Vagina (tissue), 2 donors: ENCODE data around the gene TMED9. TPM values are rescaled to one million over a fixed set of nuclear protein-coding genes. Genes with fewer than 3 reads are reported as not detected.
A peak's percentile ranks its signal among the peaks of the same experiment; 100 is the strongest.
"Not testable (repeated sequence)": the region's sequence is repeated elsewhere in the genome, so short reads cannot be mapped to it uniquely, and the experiment has no call there.

Experiments used
- DNase-seq, 2 donors: peaks; one replicate each; pipeline ENCODE4 v3.0.0-alpha.2; 2017; ENCODE audit errors: extremely low spot score in 2 of 2
- H3K27ac ChIP-seq: fragments of 200-600 bp; sonication (generic); one replicate; pipeline ENCODE4 v1.5.1; 2019
- H3K27me3 ChIP-seq: fragments of 200-600 bp; sonication (generic); one replicate; pipeline ENCODE4 v1.5.1; 2019
- H3K36me3 ChIP-seq, 2 donors: fragments of 200-600 bp; sonication (generic); one replicate each; pipeline ENCODE4 v1.5.1; 2017 to 2019
- H3K4me1 ChIP-seq: fragments of 200-600 bp; sonication (generic); one replicate; pipeline ENCODE4 v1.5.1; 2019
- H3K4me3 ChIP-seq, 2 donors: fragments of 200-600 bp; sonication (generic); 1 replicate in 1 of 2; 2 replicates in 1 of 2; pipeline ENCODE4 v1.5.1; 2016 to 2019
- H3K9me3 ChIP-seq: fragments of 200-600 bp; sonication (generic); one replicate; pipeline ENCODE4 v1.5.1; 2019
- POLR2A ChIP-seq, 2 donors: fragments of 450-650 bp; IDR thresholded peaks; one replicate each; pipeline ENCODE4 v1.6.1; 2017; ENCODE audit warnings: antibody characterized with exemption in 2 of 2, mild to moderate bottlenecking in 2 of 2, moderate library complexity in 2 of 2
- POLR2AphosphoS5 ChIP-seq, 2 donors: sonication (generic); formaldehyde crosslinking; IDR thresholded peaks; one replicate each; pipeline ENCODE4 v1.9.0; 2017; ENCODE audit warnings: antibody characterized with exemption in 2 of 2, mild to moderate bottlenecking in 2 of 2, low read depth in 1 of 2; ENCODE audit not compliant: insufficient read depth in 1 of 2
- intact Hi-C: fragments of 100-400 bp; cut with DNase I; formaldehyde crosslinking; loops from one replicate; pipeline ENCODE4 v1.15.1; 2023
- total RNA-seq: library from RNA; depleted of rRNA; stranded (reverse); fragments of >200 nt; gene quantifications from one replicate; pipeline ENCODE4 v1.2.3, GENCODE V29; 2016
- TF ChIP-seq, protein P1 (sequence below), 3 experiments: fragments of 450-650 bp in 2 of 3; fragments of 200-600 bp in 1 of 3; sonication (generic) in 1 of 3; IDR thresholded peaks; one replicate each; pipeline ENCODE4 v1.5.1; 2017 to 2019; ENCODE audit warnings: antibody characterized with exemption in 3 of 3, mild to moderate bottlenecking in 2 of 3, moderate library complexity in 2 of 3

TMED9 gene
- total RNA-seq, 1 donor from 2014 or later = 83.7 TPM

DNA sequence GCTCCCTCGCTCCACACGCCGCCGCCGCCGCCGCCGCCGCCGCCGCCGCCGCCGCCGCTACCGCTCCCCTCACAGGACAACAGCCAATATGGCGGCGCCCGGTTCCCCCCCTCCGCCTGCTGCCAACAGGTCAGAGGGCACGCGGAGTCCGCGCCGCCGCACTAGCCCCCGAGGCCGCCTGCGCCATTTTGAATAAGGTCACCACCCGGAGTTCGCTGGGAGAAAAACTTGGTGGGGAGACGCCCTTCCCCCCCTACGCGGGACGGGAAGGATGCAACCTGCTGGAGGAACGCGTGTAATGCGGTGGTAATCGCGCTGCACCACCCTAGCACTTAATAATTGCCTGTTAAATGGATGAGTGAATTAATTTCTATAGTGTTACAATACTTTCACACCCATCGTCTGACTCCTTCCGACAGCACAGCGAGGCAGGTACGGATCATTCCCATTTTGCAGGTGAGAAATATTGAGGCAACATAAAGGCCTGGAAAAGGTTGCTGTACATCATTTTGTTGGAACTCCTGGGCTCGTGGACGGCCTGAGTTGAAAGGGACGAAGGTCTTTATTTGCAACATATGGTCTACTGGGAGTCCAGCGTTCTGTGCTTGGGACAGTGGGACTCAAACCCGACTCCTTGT lies 37.4 kb upstream of the TMED9 start, which contains the start of gene FAM193B:
FAM193B (minus strand) TSS at position 90 of the 638 bp plus-strand sequence. CDS start 105 bp downstream, outside the sequence.
- DNase-seq = no peak
- Histone ChIP-seq H3K4me1 (peaks cover 37% of the 10 kb centered on the region), H3K4me3 (peak within 1 kb of the TSS; percentile 92 to 93), H3K27ac (peak within 1 kb of the TSS; percentile 86), H3K36me3 (peaks cover 0 to 3% of the 10 kb centered on the region in 2 donors), H3K27me3 (no peaks in the 10 kb centered on the region), H3K9me3 (no peaks in the 10 kb centered on the region)
- intact Hi-C loops = no loop called here
- peak; percentile 61 to 87 for TF ChIP-seq POLR2AphosphoS5 (IDR thresholded peaks at IDR 0.05; ENCODE audit: insufficient read depth in 1 of 2, low read depth in 1 of 2)
- TF ChIP-seq, protein P1, sequence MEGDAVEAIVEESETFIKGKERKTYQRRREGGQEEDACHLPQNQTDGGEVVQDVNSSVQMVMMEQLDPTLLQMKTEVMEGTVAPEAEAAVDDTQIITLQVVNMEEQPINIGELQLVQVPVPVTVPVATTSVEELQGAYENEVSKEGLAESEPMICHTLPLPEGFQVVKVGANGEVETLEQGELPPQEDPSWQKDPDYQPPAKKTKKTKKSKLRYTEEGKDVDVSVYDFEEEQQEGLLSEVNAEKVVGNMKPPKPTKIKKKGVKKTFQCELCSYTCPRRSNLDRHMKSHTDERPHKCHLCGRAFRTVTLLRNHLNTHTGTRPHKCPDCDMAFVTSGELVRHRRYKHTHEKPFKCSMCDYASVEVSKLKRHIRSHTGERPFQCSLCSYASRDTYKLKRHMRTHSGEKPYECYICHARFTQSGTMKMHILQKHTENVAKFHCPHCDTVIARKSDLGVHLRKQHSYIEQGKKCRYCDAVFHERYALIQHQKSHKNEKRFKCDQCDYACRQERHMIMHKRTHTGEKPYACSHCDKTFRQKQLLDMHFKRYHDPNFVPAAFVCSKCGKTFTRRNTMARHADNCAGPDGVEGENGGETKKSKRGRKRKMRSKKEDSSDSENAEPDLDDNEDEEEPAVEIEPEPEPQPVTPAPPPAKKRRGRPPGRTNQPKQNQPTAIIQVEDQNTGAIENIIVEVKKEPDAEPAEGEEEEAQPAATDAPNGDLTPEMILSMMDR (IDR thresholded peaks at IDR 0.05) = no peak
- TF ChIP-seq POLR2A (IDR thresholded peaks at IDR 0.05) = no peak

DNA sequence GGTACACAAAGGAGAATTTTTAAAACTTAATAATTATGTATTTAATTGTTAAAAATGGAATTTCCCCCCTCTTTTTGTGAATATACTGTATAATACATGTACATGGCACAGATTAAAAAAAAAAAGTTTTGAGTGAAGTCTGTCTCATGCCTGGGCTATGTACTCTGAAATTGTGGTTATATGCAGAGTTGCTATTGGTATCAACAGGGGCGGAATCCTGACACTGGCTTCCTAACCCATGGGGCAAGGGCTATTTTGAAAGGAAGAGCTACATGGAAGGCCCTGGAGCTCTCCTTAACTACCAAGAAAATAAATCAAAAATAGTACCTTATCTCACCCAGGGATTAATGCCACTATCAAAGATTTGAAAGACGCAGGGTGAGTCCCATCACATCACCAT lies 36.8 kb upstream of the TMED9 start:
- Histone ChIP-seq H3K4me1 (peaks cover 33% of the 10 kb centered on the region), H3K27me3 (no peaks in the 10 kb centered on the region), H3K27ac (no peak overlapping the region), H3K9me3 (no peaks in the 10 kb centered on the region), H3K36me3 (peaks cover 0 to 3% of the 10 kb centered on the region in 2 donors), H3K4me3 (peak overlapping the region in 1 of 2 donors; percentile 93)
- intact Hi-C loops = no loop called here
- TF ChIP-seq POLR2AphosphoS5 (IDR thresholded peaks at IDR 0.05; ENCODE audit: insufficient read depth in 1 of 2, low read depth in 1 of 2) (no peak), POLR2A (IDR thresholded peaks at IDR 0.05) (no peak)
- TF ChIP-seq, protein P1 (IDR thresholded peaks at IDR 0.05) = no peak
- no peak for DNase-seq

DNA sequence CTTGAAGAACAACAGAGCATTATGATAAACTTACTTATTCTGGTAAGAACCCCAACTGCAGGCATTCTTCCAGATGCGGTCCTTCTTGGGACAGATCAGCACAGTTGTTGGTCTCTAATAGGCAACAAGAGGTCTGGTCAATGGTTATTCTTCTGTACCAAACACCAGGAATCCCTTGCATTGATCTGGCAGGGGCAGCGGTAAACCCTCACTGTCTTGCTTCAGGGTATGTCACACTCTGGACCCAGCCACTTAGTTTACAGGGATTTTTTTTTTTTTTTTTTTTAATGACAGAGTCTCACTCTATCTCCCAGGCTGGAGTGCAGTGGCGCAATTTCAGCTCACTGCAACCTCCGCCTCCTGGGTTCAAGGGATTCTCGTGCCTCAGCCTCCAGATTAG lies 36.3 kb upstream of the TMED9 start:
- no peak overlapping the region for H3K27ac ChIP-seq
- no peak for DNase-seq
- H3K4me3 ChIP-seq = no peak overlapping the region
- no peaks in the 10 kb centered on the region for H3K27me3 ChIP-seq
- peaks cover 28% of the 10 kb centered on the region for H3K4me1 ChIP-seq
- peaks cover 0 to 1% of the 10 kb centered on the region in 2 donors for H3K36me3 ChIP-seq
- intact Hi-C loops = no loop called here
- TF ChIP-seq POLR2A (IDR thresholded peaks at IDR 0.05) (no peak), POLR2AphosphoS5 (IDR thresholded peaks at IDR 0.05; ENCODE audit: insufficient read depth in 1 of 2, low read depth in 1 of 2) (no peak)
- TF ChIP-seq, protein P1 (IDR thresholded peaks at IDR 0.05) = no peak
- no peaks in the 10 kb centered on the region for H3K9me3 ChIP-seq

DNA sequence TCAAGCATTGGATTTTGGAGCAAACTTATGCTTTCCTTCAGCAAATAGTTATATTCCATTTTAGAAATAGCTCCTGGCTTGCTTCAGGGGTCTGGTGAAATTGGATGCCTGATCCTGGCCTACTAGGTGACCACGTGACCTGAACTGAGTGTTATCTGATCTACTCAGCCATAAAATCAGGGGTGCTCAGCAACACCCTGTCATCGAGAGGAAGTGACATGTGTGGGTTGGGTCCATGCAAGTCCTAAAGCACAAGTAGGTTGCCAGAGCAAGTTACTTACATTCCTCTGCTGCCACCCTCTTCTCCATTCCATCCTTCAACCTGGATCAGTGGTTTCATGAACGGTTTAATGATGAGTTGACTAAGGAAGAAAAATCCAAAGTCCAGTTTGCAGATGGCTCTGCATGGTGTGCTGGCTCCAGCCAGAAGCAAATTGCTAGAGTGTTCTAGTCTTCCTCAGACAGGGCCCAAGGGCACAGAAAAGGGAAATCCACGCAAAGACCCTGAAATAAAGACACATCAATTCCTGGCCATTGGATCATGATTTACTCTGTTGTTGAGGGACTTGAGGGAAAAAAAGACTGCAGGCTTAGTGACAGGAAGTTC lies 34.9 kb upstream of the TMED9 start:
- Histone ChIP-seq H3K27me3 (no peaks in the 10 kb centered on the region), H3K9me3 (no peaks in the 10 kb centered on the region), H3K36me3 (no peaks in the 10 kb centered on the region), H3K4me3 (no peak overlapping the region), H3K27ac (no peak overlapping the region), H3K4me1 (peaks cover 24% of the 10 kb centered on the region)
- intact Hi-C loops = no loop called here
- TF ChIP-seq, protein P1 (IDR thresholded peaks at IDR 0.05) = no peak
- TF ChIP-seq POLR2A (IDR thresholded peaks at IDR 0.05) (no peak), POLR2AphosphoS5 (IDR thresholded peaks at IDR 0.05; ENCODE audit: insufficient read depth in 1 of 2, low read depth in 1 of 2) (no peak)
- no peak for DNase-seq

DNA sequence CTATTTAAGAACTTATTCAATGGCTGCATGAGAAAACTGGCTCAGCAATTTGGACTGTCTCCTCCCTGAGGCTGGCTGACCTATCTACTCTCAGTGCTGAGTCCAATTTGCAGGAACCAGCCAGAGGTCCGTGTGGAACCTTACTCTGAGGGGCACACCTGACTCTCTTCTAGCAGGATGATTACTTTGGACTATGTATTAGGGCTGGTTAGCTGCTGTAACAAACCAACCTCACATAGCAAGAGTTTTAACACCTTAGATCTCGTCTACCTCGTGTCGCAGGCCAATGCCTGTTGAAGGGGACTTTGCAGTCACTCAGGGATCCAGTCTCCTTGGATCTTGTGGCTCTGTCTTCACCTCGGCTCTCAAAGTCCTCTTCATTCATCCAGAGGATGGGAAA lies 34.2 kb upstream of the TMED9 start:
- intact Hi-C loops = no loop called here
- TF ChIP-seq, protein P1 (IDR thresholded peaks at IDR 0.05) = no peak

DNA sequence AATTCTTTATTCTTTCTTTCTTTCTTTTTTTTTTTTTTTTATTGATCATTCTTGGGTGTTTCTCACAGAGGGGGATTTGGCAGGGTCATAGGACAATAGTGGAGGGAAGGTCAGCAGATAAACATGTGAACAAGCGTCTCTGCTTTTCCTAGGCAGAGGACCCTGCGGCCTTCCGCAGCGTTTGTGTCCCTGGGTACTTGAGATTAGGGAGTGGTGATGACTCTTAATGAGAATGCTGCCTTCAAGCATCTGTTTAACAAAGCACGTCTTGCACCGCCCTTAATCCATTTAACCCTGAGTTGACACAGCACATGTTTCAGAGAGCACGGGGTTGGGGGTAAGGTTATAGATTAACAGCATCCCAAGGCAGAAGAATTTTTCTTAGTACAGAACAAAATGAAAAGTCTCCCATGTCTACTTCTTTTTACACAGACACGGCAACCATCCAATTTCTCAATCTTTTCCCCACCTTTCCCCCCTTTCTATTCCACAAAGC lies 32.5 kb upstream of the TMED9 start:
- H3K4me3 ChIP-seq, DNase-seq, H3K27ac ChIP-seq, H3K27me3 ChIP-seq, H3K9me3 ChIP-seq, intact Hi-C loops, H3K4me1 ChIP-seq, H3K36me3 ChIP-seq: not testable (repeated sequence)

More for the DNA sequence above, 34.2 kb upstream of the TMED9 start:
- Histone ChIP-seq H3K9me3 (no peaks in the 10 kb centered on the region), H3K36me3 (no peaks in the 10 kb centered on the region), H3K27me3 (no peaks in the 10 kb centered on the region), H3K4me3 (no peak overlapping the region), H3K4me1 (peaks cover 17% of the 10 kb centered on the region), H3K27ac (no peak overlapping the region)
- no peak for DNase-seq
